Activated CD4-positive, alpha-beta T cell treated with anti-CD3 and anti-CD28 coated beads, Interleukin-2, amount 50 U/mL, for 1 hour (primary cell): ENCODE measurements around the gene SNRNP25.
A peak's percentile ranks its signal among the peaks of the same experiment; 100 is the strongest.
"Not testable (repeated sequence)": the region's sequence is repeated elsewhere in the genome, so short reads cannot be mapped to it uniquely, and the experiment has no call there.

Source experiments
- DNase-seq: peaks from one replicate; pipeline ENCODE4 v3.0.0-alpha.2; 2020

The SNRNP25 gene

GRCh38 chr16:53346-54236 is at the start of gene SNRNP25, which contains the start of gene POLR3K:
TSS of gene SNRNP25 (plus strand) at chr16:53828. CDS start at chr16:54017, 189 bp downstream.
TSS of gene POLR3K (minus strand) at chr16:53608. CDS start at chr16:53586, 22 bp downstream.
- peak; percentile 98 for DNase-seq

GRCh38 chr16:9903-10665 is 43.5 kb upstream of the SNRNP25 start:
- no peak for DNase-seq

GRCh38 chr16:10772-11171 is 42.9 kb upstream of the SNRNP25 start:
- peak; percentile 85 for DNase-seq

GRCh38 chr16:17062-17765 is 36.4 kb upstream of the SNRNP25 start:
- not testable (repeated sequence) for DNase-seq

GRCh38 chr16:20886-21285 is 32.7 kb upstream of the SNRNP25 start:
- DNase-seq: not testable (repeated sequence)

GRCh38 chr16:24151-24550 is 29.5 kb upstream of the SNRNP25 start:
- DNase-seq: not testable (repeated sequence)

- DNase-seq: not testable (repeated sequence)
These were observed 27.7 kb upstream of the SNRNP25 start for GRCh38 chr16:25926-26348.

GRCh38 chr16:30627-31026 is 23.0 kb upstream of the SNRNP25 start:
- DNase-seq: not testable (repeated sequence)

GRCh38 chr16:33154-33876 is 20.3 kb upstream of the SNRNP25 start:
- DNase-seq: not testable (repeated sequence)

GRCh38 chr16:33877-34647 is 19.6 kb upstream of the SNRNP25 start:
- DNase-seq: no peak

GRCh38 chr16:34648-34987 is 19.0 kb upstream of the SNRNP25 start:
- DNase-seq: no peak

GRCh38 chr16:35011-35677 is 18.5 kb upstream of the SNRNP25 start:
- no peak for DNase-seq

- DNase-seq: no peak
These were observed 17.8 kb upstream of the SNRNP25 start for GRCh38 chr16:35678-36305.

GRCh38 chr16:36336-36984 is 17.2 kb upstream of the SNRNP25 start:
- no peak for DNase-seq

GRCh38 chr16:37511-37910 is 16.1 kb upstream of the SNRNP25 start:
- DNase-seq: no peak

- DNase-seq: not testable (repeated sequence)
These were observed 15.4 kb upstream of the SNRNP25 start for GRCh38 chr16:38206-38605.

GRCh38 chr16:38941-39892 is 14.4 kb upstream of the SNRNP25 start:
- DNase-seq: peak; percentile 32

GRCh38 chr16:41439-42068 is 12.1 kb upstream of the SNRNP25 start:
- no peak for DNase-seq
